ENCODE results near the gene KCTD10. TPM values are rescaled to one million over a fixed set of nuclear protein-coding genes. Genes with fewer than 3 reads are reported as not detected.

Gene KCTD10
- total RNA-seq, 2 experiments from 2014 or later, result 27.2 to 43.2 TPM

GRCh38 chr12:109461846-109462756 is 15.0 kb downstream of the KCTD10 start:
- H3K9me3 Mint-ChIP-seq (ENCODE audit: low read depth), result no peaks in the 10 kb centered on the region
- no peak overlapping the region for H3K4me3 Mint-ChIP-seq
- no peaks in the 10 kb centered on the region for H3K27me3 Mint-ChIP-seq
- CTCF ChIA-PET, result interaction anchor here (0.7 kb wide), 1 partner anchor 29 kb away, joined by 3 read pairs; no protein-coding TSS in a partner anchor
- DNase-seq (no peak), ATAC-seq (no peak)
- peak overlapping the region; percentile 84 for H3K27ac Mint-ChIP-seq
- peaks cover 5% of the 10 kb centered on the region for H3K36me3 Mint-ChIP-seq
- peaks cover 42% of the 10 kb centered on the region for H3K4me1 Mint-ChIP-seq

- peak; percentile 59 for ATAC-seq
Measured at GRCh38 chr12:109461049-109461845, 15.9 kb downstream of the KCTD10 start.

DNA sequence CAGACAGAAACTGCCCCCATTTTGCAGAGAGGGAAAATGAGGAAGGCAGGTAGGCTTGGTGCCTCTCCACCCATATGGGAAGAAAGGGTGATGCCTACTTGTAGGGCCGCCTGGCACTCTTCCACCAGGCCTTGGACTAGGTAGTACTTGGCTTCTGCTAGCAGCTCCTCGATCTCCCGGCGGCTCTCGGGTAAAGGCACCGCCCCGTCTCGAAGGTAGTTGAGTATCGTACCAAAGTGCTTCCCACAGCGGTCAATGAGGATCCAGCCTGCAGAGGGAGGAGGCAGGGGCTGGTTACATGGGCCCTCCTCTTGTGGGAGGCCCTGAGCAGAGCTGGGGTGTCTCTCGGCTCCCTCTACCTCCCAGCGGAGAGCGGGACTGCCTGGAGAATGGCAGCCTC is 16.6 kb downstream of the KCTD10 start:
- Mint-ChIP-seq H3K27ac (peak overlapping the region; percentile 12), H3K4me3 (no peak overlapping the region), H3K36me3 (peaks cover 13% of the 10 kb centered on the region), H3K27me3 (no peaks in the 10 kb centered on the region), H3K9me3 (ENCODE audit: low read depth) (no peaks in the 10 kb centered on the region), H3K4me1 (peaks cover 40% of the 10 kb centered on the region)
- CTCF ChIA-PET, result interaction anchor here (1.5 kb wide), 1 partner anchor 27 kb away, joined by 3 read pairs; no protein-coding TSS in a partner anchor
- DNase-seq (no peak), ATAC-seq (no peak)

More at GRCh38 chr12:109461049-109461845, 15.9 kb downstream of the KCTD10 start:
- no peak for DNase-seq
- H3K27me3 Mint-ChIP-seq, result no peaks in the 10 kb centered on the region
- no peak overlapping the region for H3K4me3 Mint-ChIP-seq
- peak overlapping the region; percentile 84 for H3K27ac Mint-ChIP-seq
- H3K4me1 Mint-ChIP-seq, result peaks cover 42% of the 10 kb centered on the region
- H3K36me3 Mint-ChIP-seq, result peaks cover 10% of the 10 kb centered on the region
- H3K9me3 Mint-ChIP-seq (ENCODE audit: low read depth), result no peaks in the 10 kb centered on the region
- CTCF ChIA-PET, result interaction anchor here (1.5 kb wide), 1 partner anchor 28 kb away, joined by 3 read pairs; no protein-coding TSS in a partner anchor

GRCh38 chr12:109459247-109459646 is 17.9 kb downstream of the KCTD10 start:
- CTCF ChIA-PET, result interaction anchor here (1.3 kb wide), 1 partner anchor 31 kb away, joined by 3 read pairs; no protein-coding TSS in a partner anchor
- peaks cover 17% of the 10 kb centered on the region for H3K36me3 Mint-ChIP-seq

DNA sequence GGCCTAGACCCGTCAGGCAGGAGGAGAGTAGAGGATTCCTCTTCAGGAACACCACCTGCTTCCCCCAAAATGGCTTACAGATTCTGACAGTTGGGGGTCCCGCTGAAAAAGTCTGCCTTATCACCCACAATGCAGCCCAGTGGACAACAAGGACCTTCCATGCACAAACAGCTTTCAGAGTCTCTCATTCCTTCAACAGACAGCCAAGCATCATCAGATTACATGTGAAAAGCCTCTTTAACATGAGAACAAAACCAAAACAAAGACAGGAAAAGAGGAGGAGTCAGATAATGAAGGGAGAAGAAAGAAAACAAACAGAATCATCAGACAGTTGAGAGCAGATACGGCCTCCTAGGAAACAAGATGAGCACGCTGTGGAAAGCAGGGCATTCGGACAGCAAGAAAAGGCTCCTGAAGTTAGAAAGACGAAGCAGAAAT is 18.3 kb downstream of the KCTD10 start:
- Mint-ChIP-seq H3K4me3 (no peak overlapping the region), H3K4me1 (peaks cover 40% of the 10 kb centered on the region), H3K27me3 (no peaks in the 10 kb centered on the region), H3K27ac (peak overlapping the region; percentile 48), H3K9me3 (ENCODE audit: low read depth) (no peaks in the 10 kb centered on the region), H3K36me3 (peaks cover 18% of the 10 kb centered on the region)
- CTCF ChIA-PET, result interaction anchor here (1.3 kb wide), 1 partner anchor 31 kb away, joined by 3 read pairs; no protein-coding TSS in a partner anchor
- DNase-seq (no peak), ATAC-seq (no peak)

More at GRCh38 chr12:109459247-109459646, 17.9 kb downstream of the KCTD10 start:
- Mint-ChIP-seq H3K4me1 (peaks cover 40% of the 10 kb centered on the region), H3K9me3 (ENCODE audit: low read depth) (no peaks in the 10 kb centered on the region), H3K27ac (peak overlapping the region; percentile 48), H3K4me3 (no peak overlapping the region), H3K27me3 (no peaks in the 10 kb centered on the region)
- no peak for ATAC-seq
- DNase-seq, result no peak

GRCh38 chr12:109458086-109458485 is 19.0 kb downstream of the KCTD10 start:
- H3K4me3 Mint-ChIP-seq, result no peak overlapping the region
- peaks cover 18% of the 10 kb centered on the region for H3K36me3 Mint-ChIP-seq

GRCh38 chr12:109455706-109456105 is 21.4 kb downstream of the KCTD10 start:
- no peak overlapping the region for H3K4me3 Mint-ChIP-seq
- ATAC-seq, result no peak
- no peak for DNase-seq
- H3K36me3 Mint-ChIP-seq, result peaks cover 26% of the 10 kb centered on the region
- no peaks in the 10 kb centered on the region for H3K27me3 Mint-ChIP-seq
- no peak overlapping the region for H3K27ac Mint-ChIP-seq
- H3K4me1 Mint-ChIP-seq, result peaks cover 22% of the 10 kb centered on the region
- no peaks in the 10 kb centered on the region for H3K9me3 Mint-ChIP-seq (ENCODE audit: low read depth)
- CTCF ChIA-PET, result no interaction called here

More at GRCh38 chr12:109458086-109458485, 19.0 kb downstream of the KCTD10 start:
- CTCF ChIA-PET, result interaction anchor here (1.7 kb wide), 1 partner anchor 25 kb away, joined by 7 read pairs; no protein-coding TSS in a partner anchor
- ATAC-seq (no peak), DNase-seq (no peak)
- Mint-ChIP-seq H3K4me1 (peaks cover 33% of the 10 kb centered on the region), H3K9me3 (ENCODE audit: low read depth) (no peaks in the 10 kb centered on the region), H3K27me3 (no peaks in the 10 kb centered on the region), H3K27ac (peak overlapping the region; percentile 66)

GRCh38 chr12:109452489-109452888 is 24.6 kb downstream of the KCTD10 start:
- no peak overlapping the region for H3K4me3 Mint-ChIP-seq
- H3K27ac Mint-ChIP-seq, result no peak overlapping the region
- no peaks in the 10 kb centered on the region for H3K27me3 Mint-ChIP-seq
- CTCF ChIA-PET, result interaction anchor here (1.2 to 1.5 kb wide), 2 partner anchors 24 to 25 kb away, joined by 3 to 4 read pairs; no protein-coding TSS in a partner anchor
- peaks cover 6% of the 10 kb centered on the region for H3K4me1 Mint-ChIP-seq
- no peaks in the 10 kb centered on the region for H3K9me3 Mint-ChIP-seq (ENCODE audit: low read depth)
- peaks cover 25% of the 10 kb centered on the region for H3K36me3 Mint-ChIP-seq
- DNase-seq, result no peak
- no peak for ATAC-seq

DNA sequence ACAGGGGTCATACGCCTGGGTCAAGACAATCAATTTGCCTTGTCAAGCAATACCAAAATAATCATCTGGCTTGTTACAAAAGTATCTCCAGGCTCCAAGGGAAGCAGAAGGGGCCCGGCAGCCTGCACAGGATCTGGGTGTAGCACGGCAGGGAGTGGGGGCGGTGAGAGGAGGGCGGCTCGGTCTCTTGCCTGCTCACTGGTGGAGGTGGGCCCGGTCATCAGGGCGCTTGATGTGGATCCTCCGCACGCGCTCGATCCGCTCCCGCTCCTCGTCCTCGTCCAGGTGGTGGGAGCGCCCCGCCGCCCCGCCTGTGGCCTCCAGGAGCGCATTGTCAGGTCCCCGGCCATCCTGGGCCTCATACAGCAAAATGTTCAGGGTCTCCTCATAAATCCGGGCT is 25.7 kb downstream of the KCTD10 start:
- no peak overlapping the region for H3K27ac Mint-ChIP-seq
- H3K27me3 Mint-ChIP-seq, result no peaks in the 10 kb centered on the region
- peaks cover 6% of the 10 kb centered on the region for H3K4me1 Mint-ChIP-seq
- H3K9me3 Mint-ChIP-seq (ENCODE audit: low read depth), result no peaks in the 10 kb centered on the region
- CTCF ChIA-PET, result no interaction called here
- ATAC-seq (no peak), DNase-seq (no peak)
- H3K4me3 Mint-ChIP-seq, result no peak overlapping the region
- peaks cover 18% of the 10 kb centered on the region for H3K36me3 Mint-ChIP-seq

GRCh38 chr12:109450980-109451379 is 26.1 kb downstream of the KCTD10 start:
- peaks cover 6% of the 10 kb centered on the region for H3K4me1 Mint-ChIP-seq
- peak overlapping the region; percentile 15 for H3K27ac Mint-ChIP-seq
- no peaks in the 10 kb centered on the region for H3K27me3 Mint-ChIP-seq
- H3K4me3 Mint-ChIP-seq, result no peak overlapping the region
- no peak for DNase-seq
- CTCF ChIA-PET, result no interaction called here
- peaks cover 17% of the 10 kb centered on the region for H3K36me3 Mint-ChIP-seq
- no peaks in the 10 kb centered on the region for H3K9me3 Mint-ChIP-seq (ENCODE audit: low read depth)
- ATAC-seq, result no peak

DNA sequence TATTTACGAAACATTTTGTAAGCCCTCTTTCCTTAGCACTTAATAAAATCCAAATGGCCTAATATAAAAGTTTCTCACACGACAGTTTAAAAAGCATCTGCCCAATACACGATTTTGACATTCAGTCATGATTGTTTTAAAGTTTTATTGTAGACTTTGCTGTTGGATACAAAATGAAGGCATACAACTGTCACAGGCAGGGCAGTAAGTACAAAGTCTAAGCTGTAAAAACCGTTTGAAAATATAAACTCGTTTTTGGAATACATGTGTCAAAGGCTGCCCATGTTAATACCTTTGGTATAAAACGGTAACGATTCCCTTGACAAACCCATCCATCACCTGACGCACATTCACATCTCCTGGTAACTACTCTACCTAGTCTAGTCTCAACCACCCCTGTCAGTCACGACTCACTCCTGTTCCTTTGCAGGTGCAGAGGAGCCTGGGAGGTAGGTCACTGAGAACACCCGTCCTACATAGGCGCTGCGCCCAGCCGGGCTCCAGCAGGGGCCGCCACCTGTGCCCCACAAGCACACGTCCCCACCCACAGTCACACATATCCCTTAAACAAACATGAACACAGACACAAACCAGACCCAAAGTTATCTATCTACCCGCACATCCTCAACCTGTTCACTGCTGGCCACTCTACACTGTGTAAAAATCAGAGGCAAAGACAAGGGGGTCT is 27.1 kb downstream of the KCTD10 start:
- ATAC-seq (no peak), DNase-seq (no peak)
- H3K4me3 Mint-ChIP-seq, result no peak overlapping the region
- CTCF ChIA-PET, result interaction anchor here (1.4 to 2.1 kb wide), 2 partner anchors 17 to 22 kb away, joined by 6 to 11 read pairs; no protein-coding TSS in a partner anchor
- H3K27ac Mint-ChIP-seq, result no peak overlapping the region
- H3K9me3 Mint-ChIP-seq (ENCODE audit: low read depth), result no peaks in the 10 kb centered on the region
- H3K4me1 Mint-ChIP-seq, result peaks cover 6% of the 10 kb centered on the region
- peaks cover 12% of the 10 kb centered on the region for H3K36me3 Mint-ChIP-seq
- H3K27me3 Mint-ChIP-seq, result no peaks in the 10 kb centered on the region

DNA sequence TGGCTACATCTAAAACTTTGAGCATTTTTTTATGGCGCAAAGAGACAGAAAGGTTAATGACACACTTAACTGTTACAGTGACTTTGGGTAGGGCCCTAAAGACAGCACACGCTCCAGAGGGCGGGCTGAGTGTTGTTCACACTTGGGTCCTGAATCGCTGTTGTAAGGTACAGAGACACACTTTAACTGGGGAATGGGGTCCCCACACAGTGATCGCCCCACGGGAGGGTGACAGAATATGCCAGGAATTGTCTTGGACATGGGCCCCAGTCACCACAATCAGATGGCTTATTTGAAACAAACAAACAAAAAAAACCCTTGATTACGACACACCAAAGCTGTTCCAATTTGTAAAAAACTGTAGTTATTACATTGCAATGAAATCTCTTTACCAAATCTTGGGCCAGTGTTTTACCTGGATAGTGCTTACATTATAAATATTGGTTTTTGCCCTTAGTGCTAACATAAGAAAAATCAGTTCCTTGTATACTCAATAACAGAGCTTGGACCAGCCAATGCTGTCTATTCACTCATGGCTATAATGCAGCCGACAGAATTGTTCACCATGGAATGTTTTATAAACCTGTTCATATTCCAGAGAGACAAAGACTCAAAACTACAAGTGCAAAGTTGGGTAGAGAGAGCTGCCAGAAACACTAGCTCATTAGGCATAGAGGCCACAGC is 28.3 kb downstream of the KCTD10 start:
- peaks cover 6% of the 10 kb centered on the region for H3K4me1 Mint-ChIP-seq
- no peak for ATAC-seq
- H3K9me3 Mint-ChIP-seq (ENCODE audit: low read depth), result no peaks in the 10 kb centered on the region
- H3K27ac Mint-ChIP-seq, result no peak overlapping the region
- H3K36me3 Mint-ChIP-seq, result peaks cover 10% of the 10 kb centered on the region
- no peaks in the 10 kb centered on the region for H3K27me3 Mint-ChIP-seq
- H3K4me3 Mint-ChIP-seq, result no peak overlapping the region
- CTCF ChIA-PET, result interaction anchor here (1.4 to 2.1 kb wide), 2 partner anchors 16 to 21 kb away, joined by 6 to 11 read pairs; no protein-coding TSS in a partner anchor
- no peak for DNase-seq

Measured in activated CD8-positive, alpha-beta memory T cell treated with anti-CD3 and anti-CD28 coated beads, Interleukin-2, amount 10 ng/mL, durations not matched to agents 7 days and 5 days (primary cell).